Ovary (tissue), 9 donors: Measurements from ENCODE around the gene EHMT1. TPM values are rescaled to one million over a fixed set of nuclear protein-coding genes. Genes with fewer than 3 reads are reported as not detected.

Source experiments
- DNase-seq, 5 donors: peaks; one replicate each; pipeline ENCODE4 v3.0.0-alpha.2; 2019 to 2020
- H3K27ac ChIP-seq, 2 donors: fragments of 200-600 bp; one replicate each; pipeline versions ENCODE4 v1.5.1 to v1.8.0; 2019 to 2022
- H3K27me3 ChIP-seq: fragments of 200-600 bp; one replicate; pipeline ENCODE4 v1.8.0; 2022
- H3K36me3 ChIP-seq: fragments of 200-600 bp; sonication (generic); one replicate; pipeline ENCODE4 v1.5.1; 2019
- H3K4me1 ChIP-seq: one replicate; pipeline ENCODE4 v1.8.1; 2013; ENCODE audit warnings: mild to moderate bottlenecking, moderate library complexity; ENCODE audit not compliant: insufficient read depth
- H3K4me3 ChIP-seq: fragments of 200-600 bp; sonication (generic); one replicate; pipeline ENCODE4 v1.5.1; 2017
- H3K9me3 ChIP-seq, 2 donors: fragments of 200-600 bp in 1 of 2; sonication (generic) in 1 of 2; one replicate each; pipeline versions ENCODE4 v1.5.1 to v1.8.1; 2013 to 2019; ENCODE audit warnings: mild to moderate bottlenecking in 1 of 2, moderate library complexity in 1 of 2
- EP300 ChIP-seq: sonication (generic); formaldehyde crosslinking; IDR thresholded peaks from one replicate; pipeline ENCODE4 v1.6.1; 2017; ENCODE audit warnings: antibody characterized with exemption
- POLR2A ChIP-seq: fragments of 450-650 bp; IDR thresholded peaks from one replicate; pipeline ENCODE4 v1.6.1; 2017; ENCODE audit warnings: antibody characterized with exemption, mild to moderate bottlenecking, moderate library complexity
- WGBS, 3 donors: extraction: QIAGEN DNeasy Blood & Tissue Kit in 1 of 3; methylation state at CpG; one replicate each; pipeline versions ENCODE4 v1.1.5 to v1.1.7; 2013 to 2017; 5-methylcytosine and 5-hydroxymethylcytosine counted together
- intact Hi-C, 4 donors: fragments of 100-400 bp; cut with DNase I; formaldehyde crosslinking; loops; one replicate each; pipeline versions ENCODE4 v1.11.0 to v1.15.1; 2022 to 2023
- polyA plus RNA-seq, 2 donors: library from polyadenylated mRNA; stranded (reverse); fragments of 200-250 nt in 1 of 2; fragments of 350-450 nt in 1 of 2; fragmentation: Illumina TruSeq in 1 of 2; extraction: RNeasy Lipid Tissue Mini Kit (QIAGEN cat#74804) in 1 of 2; gene quantifications; one replicate each; pipeline ENCODE4 v1.2.3, GENCODE V29; 2013 to 2014
- total RNA-seq, 7 donors: library from RNA; depleted of rRNA in 2 of 7; stranded (reverse); fragments of >200 nt in 2 of 7; fragmentation: NEBNext Ultra II Directional in 3 of 7; extraction: Animal tissue kit (Norgen Biotek cat#: 25700) in 3 of 7; gene quantifications; one replicate each; pipeline versions ENCODE4 v1.1.0 to v1.2.4, GENCODE V29; 2016 to 2023
- TF ChIP-seq, protein P1 (sequence below), 3 donors: fragments of 450-650 bp in 2 of 3; fragments of 200-600 bp in 1 of 3; IDR thresholded peaks; one replicate each; pipeline versions ENCODE4 v1.5.1 to v1.8.0; 2016 to 2022; ENCODE audit warnings: antibody characterized with exemption in 3 of 3, mild to moderate bottlenecking in 1 of 3
- donor health status: DM: no; HTN: no; CAD: no; lungs with moderate emphysema.
- donor health status: DM: no; HTN: no; CAD: no.
- donor health status: Bipolar disorder and iron deficiency.
- donor health status: DM: yes; HTN: yes; CAD: no.
- donor health status: DM: no; HTN: no; CAD: no.
- donor health status: DM: yes; HTN: yes; CAD: no.

Gene EHMT1
- total and polyA plus RNA-seq, 9 donors, result 40.8 to 98.5 (median 77.9) TPM

DNA sequence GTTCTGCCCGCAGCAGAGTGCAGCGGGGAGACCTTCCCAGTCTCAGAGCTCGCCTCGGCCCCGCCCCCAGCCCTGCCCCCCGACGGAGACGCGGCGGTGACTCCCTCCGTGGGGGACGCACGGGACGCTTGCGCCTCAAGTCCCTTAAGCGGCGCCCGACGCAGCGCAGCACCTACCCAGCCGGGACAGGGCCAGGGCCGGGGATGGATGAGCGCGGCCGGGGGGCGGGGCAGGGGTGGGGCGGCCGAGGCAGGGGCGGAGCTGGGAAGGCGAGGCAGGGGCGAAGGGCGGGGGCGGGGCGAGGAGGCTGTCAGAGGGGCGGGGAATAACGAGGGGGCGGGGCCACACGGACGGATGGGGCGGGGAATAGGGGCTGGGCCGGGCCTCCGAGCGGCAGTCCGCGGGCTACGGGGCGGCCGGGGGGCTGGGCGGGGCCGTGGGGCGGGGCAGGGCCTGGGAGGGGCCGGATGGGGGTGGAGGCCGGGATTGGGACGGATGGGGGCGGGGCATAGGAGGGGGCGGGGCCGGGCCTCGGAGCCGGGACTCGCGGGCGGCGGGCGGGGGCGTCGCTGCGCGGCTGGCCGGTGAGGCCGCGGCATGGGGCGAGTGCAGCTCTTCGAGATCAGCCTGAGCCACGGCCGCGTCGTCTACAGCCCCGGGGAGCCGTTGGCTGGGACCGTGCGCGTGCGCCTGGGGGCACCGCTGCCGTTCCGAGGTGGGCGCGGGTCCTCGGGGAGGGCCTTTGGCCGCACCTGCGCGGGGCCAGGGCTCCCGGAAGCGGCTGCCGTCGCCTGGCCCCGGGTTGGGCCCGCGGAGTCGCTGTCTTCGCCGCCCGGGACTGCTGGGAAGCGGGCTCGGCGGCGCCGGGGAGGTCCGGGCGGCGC, 13.4 kb upstream of the EHMT1 start, which contains the start of gene ARRDC1:
Gene ARRDC1, plus strand, starts transcription at position 566 of the 884 bp plus-strand sequence. Its CDS starts 32 bp downstream, at position 598.
- Histone ChIP-seq H3K4me1 (peaks cover 6% of the 10 kb centered on the region), H3K9me3 (no peaks in the 10 kb centered on the region), H3K4me3 (peak within 1 kb of the TSS; percentile 80), H3K27me3 (no peaks in the 10 kb centered on the region), H3K36me3 (no peaks in the 10 kb centered on the region), H3K27ac (peak within 1 kb of the TSS in 1 of 2 donors; percentile 23)
- TF ChIP-seq, protein P1, sequence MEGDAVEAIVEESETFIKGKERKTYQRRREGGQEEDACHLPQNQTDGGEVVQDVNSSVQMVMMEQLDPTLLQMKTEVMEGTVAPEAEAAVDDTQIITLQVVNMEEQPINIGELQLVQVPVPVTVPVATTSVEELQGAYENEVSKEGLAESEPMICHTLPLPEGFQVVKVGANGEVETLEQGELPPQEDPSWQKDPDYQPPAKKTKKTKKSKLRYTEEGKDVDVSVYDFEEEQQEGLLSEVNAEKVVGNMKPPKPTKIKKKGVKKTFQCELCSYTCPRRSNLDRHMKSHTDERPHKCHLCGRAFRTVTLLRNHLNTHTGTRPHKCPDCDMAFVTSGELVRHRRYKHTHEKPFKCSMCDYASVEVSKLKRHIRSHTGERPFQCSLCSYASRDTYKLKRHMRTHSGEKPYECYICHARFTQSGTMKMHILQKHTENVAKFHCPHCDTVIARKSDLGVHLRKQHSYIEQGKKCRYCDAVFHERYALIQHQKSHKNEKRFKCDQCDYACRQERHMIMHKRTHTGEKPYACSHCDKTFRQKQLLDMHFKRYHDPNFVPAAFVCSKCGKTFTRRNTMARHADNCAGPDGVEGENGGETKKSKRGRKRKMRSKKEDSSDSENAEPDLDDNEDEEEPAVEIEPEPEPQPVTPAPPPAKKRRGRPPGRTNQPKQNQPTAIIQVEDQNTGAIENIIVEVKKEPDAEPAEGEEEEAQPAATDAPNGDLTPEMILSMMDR (IDR thresholded peaks at IDR 0.05), result no peak
- peak; percentile 28 for TF ChIP-seq POLR2A
- DNase-seq, result peak; percentile 87 to 94 (median 90)
- WGBS, 3 donors, result 0 to 1% (median 0%) methylated on average over 24 to 110 of the region's 111 CpGs
- intact Hi-C loops, result no loop called here

DNA sequence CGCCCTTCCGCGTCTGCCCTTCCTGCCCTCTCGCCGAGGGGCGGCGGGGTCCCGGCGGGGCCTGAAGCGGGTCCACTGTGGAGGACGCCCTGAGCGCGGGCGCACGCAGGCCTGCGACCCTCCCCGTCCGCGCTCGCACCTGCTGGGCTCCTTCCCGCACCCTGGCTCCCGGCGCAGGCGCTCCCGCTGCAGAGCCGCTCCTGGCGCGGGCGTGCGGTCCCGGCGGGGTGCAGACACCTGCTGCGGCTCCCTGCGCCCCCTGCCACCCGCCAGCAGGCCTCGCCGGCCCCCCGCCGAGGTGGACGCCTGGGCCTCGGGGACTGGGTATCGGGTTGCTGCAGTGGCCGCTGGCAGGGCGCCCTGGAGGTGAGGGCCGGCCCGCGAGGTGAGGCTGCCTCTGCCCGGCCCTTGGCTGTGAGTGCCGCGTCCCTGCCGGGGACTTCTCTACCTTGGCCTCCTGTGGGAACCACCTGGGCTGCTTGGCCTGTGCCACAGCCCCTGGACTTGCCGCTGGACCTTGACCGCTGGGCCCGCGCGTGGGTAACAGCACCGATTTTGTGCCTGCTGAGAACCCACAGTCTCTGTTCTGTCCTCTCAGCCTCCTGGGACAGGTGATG, 12.7 kb upstream of the EHMT1 start:
- DNase-seq, result peak; percentile 40 to 68 (median 66)
- 3 to 6% (median 4%) methylated on average over 28 to 57 of the region's 57 CpGs for WGBS, 3 donors
- no peaks in the 10 kb centered on the region for H3K27me3 ChIP-seq
- H3K4me1 ChIP-seq, result peaks cover 6% of the 10 kb centered on the region
- no peaks in the 10 kb centered on the region for H3K9me3 ChIP-seq
- peak overlapping the region; percentile 80 for H3K4me3 ChIP-seq
- peak overlapping the region in 1 of 2 donors; percentile 23 for H3K27ac ChIP-seq
- no peaks in the 10 kb centered on the region for H3K36me3 ChIP-seq
- intact Hi-C loops, result no loop called here
- TF ChIP-seq POLR2A (no peak), EP300 (no peak)
- TF ChIP-seq, protein P1 (IDR thresholded peaks at IDR 0.05), result no peak

DNA sequence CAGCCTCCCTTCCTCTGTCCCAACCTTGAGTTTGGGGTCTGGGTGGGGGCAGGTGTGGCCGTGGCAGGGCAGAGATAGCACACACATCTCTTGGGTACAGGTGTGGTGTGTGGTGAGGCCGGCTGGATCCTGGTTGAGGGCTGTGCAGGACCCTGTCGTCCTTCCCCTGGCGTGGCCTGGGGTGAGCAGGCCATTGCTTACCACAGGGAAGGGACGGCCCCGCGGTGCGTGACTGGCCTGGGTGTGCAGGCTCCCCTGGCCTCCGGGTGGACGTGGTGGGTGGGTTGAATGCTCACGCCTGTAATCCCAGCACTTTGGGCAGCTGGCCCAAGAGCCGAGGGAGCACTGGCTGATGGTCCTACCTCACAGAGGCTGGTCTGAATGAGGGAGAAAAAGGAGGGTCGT, 12.1 kb upstream of the EHMT1 start:
- H3K27ac ChIP-seq, result no peak overlapping the region
- TF ChIP-seq, protein P1 (IDR thresholded peaks at IDR 0.05), result no peak
- TF ChIP-seq POLR2A (no peak), EP300 (no peak)
- no peaks in the 10 kb centered on the region for H3K36me3 ChIP-seq
- H3K27me3 ChIP-seq, result no peaks in the 10 kb centered on the region
- peak overlapping the region; percentile 80 for H3K4me3 ChIP-seq
- WGBS, 3 donors, result 40 to 52% (median 43%) methylated on average over 13 of the region's 13 CpGs
- H3K9me3 ChIP-seq, result no peaks in the 10 kb centered on the region
- intact Hi-C loops, result no loop called here
- peak in 2 of 5 donors; percentile 51 to 57 for DNase-seq
- H3K4me1 ChIP-seq, result peaks cover 7% of the 10 kb centered on the region

DNA sequence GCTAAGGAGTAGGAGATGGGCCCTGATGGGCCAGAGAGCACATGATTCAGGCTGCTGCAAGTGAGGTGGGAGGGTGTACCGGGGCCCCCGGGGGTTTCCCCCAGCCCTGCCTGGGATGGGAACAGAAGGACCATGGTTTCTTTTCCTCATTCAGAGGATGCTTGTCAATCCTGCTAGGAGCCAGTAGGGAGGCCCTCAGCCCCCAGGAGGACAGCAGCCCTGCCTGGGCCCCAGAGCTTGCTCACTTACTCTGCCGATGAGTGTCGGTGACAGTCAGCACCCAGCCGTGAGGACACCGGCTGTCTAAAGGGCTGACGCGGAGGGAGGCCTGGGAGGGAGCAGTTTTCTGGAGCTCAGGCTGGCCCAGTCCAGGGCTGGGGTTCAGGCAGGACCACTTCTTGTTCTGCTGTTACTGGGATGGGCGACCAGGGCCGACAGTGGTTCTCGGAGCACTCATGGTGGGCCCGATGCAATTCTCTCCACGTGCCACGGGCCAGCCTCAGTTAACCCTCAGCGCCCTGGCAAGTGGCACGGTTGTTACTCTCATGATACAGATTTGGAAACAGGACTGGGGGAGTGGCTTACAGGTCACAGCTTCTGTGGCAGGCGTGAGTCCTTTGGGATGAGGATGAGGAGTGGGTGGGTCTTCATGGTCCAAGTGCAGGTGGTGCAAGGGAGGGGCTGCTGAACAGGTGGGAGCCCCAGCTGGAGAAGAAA, 11.5 kb upstream of the EHMT1 start:
- intact Hi-C loops, result no loop called here
- no peak overlapping the region for H3K27ac ChIP-seq
- 52 to 60% (median 59%) methylated on average over 17 of the region's 17 CpGs for WGBS, 3 donors
- no peaks in the 10 kb centered on the region for H3K27me3 ChIP-seq
- peak overlapping the region; percentile 80 for H3K4me3 ChIP-seq
- TF ChIP-seq EP300 (no peak), POLR2A (no peak)
- TF ChIP-seq, protein P1 (IDR thresholded peaks at IDR 0.05), result no peak
- no peaks in the 10 kb centered on the region for H3K9me3 ChIP-seq
- H3K36me3 ChIP-seq, result no peaks in the 10 kb centered on the region
- H3K4me1 ChIP-seq, result peaks cover 12% of the 10 kb centered on the region
- no peak for DNase-seq
